GM18870 (cell line): ENCODE measurements around the gene SPATA2L.

Experiments used
- ATAC-seq: cut with Tn5 transposase; IDR thresholded peaks from one replicate; pipeline ENCODE4 v1.9.1; 2021; ENCODE audit warnings: moderate library complexity; ENCODE audit not compliant: unreplicated experiment

SPATA2L gene

GRCh38 chr16:89657442-89658220 is 43.9 kb downstream of the SPATA2L start, which contains the start of the genes CHMP1A and SPATA33:
Gene CHMP1A (minus strand): TSS chr16:89657708. CDS start chr16:89657588, 120 bp downstream.
Gene SPATA33 (plus strand): TSS chr16:89657836. CDS start chr16:89657912, 76 bp downstream.
- peak; percentile 79 for ATAC-seq

GRCh38 chr16:89656435-89657121 is 44.9 kb downstream of the SPATA2L start:
- ATAC-seq = no peak

- no peak for ATAC-seq
Measured at GRCh38 chr16:89655062-89655643, 46.4 kb downstream of the SPATA2L start.

GRCh38 chr16:89653656-89654295 is 47.7 kb downstream of the SPATA2L start:
- ATAC-seq = no peak

GRCh38 chr16:89651584-89651983 is 49.9 kb downstream of the SPATA2L start:
- no peak for ATAC-seq

- ATAC-seq = no peak
Measured at GRCh38 chr16:89646906-89647305, 54.6 kb downstream of the SPATA2L start.
